H1 (cell line): ENCODE measurements around the gene GRIA4. TPM values are rescaled to one million over a fixed set of nuclear protein-coding genes. Genes with fewer than 3 reads are reported as not detected.

Source experiments
- CTCF ChIA-PET: fragments of 300-600 bp; sonication (Branson Sonifier 250); formaldehyde crosslinking; loops from one replicate; lab custom pipeline; 2021; ENCODE audit not compliant: partially characterized antibody; lab: Charles Lee
- POLR2A ChIA-PET: fragments of 300-600 bp; sonication (Branson Sonifier 250); formaldehyde crosslinking; loops from one replicate; lab custom pipeline; 2021; ENCODE audit warnings: inconsistent platforms; ENCODE audit not compliant: partially characterized antibody; lab: Charles Lee
- DNase-seq, 2 experiments: peaks; one replicate each; pipeline versions ENCODE4 v3.0.0 to v3.0.0-alpha.2; 2010 to 2022; ENCODE audit warnings: low spot score in 2 of 2, low read depth in 1 of 2, mixed read lengths in 1 of 2
- FAIRE-seq: peaks from 2 replicates; lab custom pipeline; 2011; peaks lifted over from hg19 to GRCh38; lab: Jason Lieb, UNC
- H2AFZ ChIP-seq: 2 replicates; pipeline ENCODE4 v1.8.1; 2012; ENCODE audit warnings: low read length, inconsistent platforms
- H2AK5ac ChIP-seq: 2 replicates; pipeline ENCODE4 v1.6.1; 2013; ENCODE audit warnings: low read depth, low read length
- H2BK120ac ChIP-seq: replicated peaks from 2 replicates; pipeline ENCODE3; 2013; ENCODE audit warnings: low read depth, low read length, inconsistent platforms
- H2BK12ac ChIP-seq: 2 replicates; pipeline ENCODE4 v1.6.1; 2013; ENCODE audit warnings: low read depth, low read length
- H2BK15ac ChIP-seq: 2 replicates; pipeline ENCODE4 v1.6.1; 2013; ENCODE audit warnings: low read length
- H2BK20ac ChIP-seq: 2 replicates; pipeline ENCODE4 v1.6.1; 2013; ENCODE audit warnings: low read length
- H2BK5ac ChIP-seq: 2 replicates; pipeline ENCODE4 v1.6.1; 2013; ENCODE audit warnings: low read depth, low read length
- H3K14ac ChIP-seq: 2 replicates; pipeline ENCODE4 v1.6.1; 2013; ENCODE audit warnings: inconsistent platforms; ENCODE audit not compliant: insufficient read length
- H3K18ac ChIP-seq: 2 replicates; pipeline ENCODE4 v1.6.1; 2013; ENCODE audit warnings: low read length; ENCODE audit errors: extremely low read depth
- H3K23ac ChIP-seq: 2 replicates; pipeline ENCODE4 v1.6.1; 2013; ENCODE audit warnings: inconsistent platforms; ENCODE audit not compliant: insufficient read length
- H3K23me2 ChIP-seq: 2 replicates; pipeline ENCODE4 v1.6.1; 2013; ENCODE audit warnings: low read depth, low read length
- H3K27ac ChIP-seq: 2 replicates; pipeline ENCODE4 v1.6.1; 2011; ENCODE audit warnings: low read depth, low read length, inconsistent platforms
- H3K27me3 ChIP-seq, 4 experiments: replicated peaks in 1 of 4; 1 replicate in 1 of 4; 2 replicates in 3 of 4; pipeline versions ENCODE4 v1.6.1 to v1.8.1; 2011 to 2013; ENCODE audit warnings: low read length in 3 of 4, mild to moderate bottlenecking in 3 of 4, inconsistent platforms in 2 of 4, mixed read lengths in 2 of 4, moderate library complexity in 1 of 4; ENCODE audit not compliant: control insufficient read depth in 3 of 4, insufficient read depth in 3 of 4; ENCODE audit errors: extremely low read depth in 1 of 4
- H3K36me3 ChIP-seq, 4 experiments: 2 replicates each; pipeline versions ENCODE4 v1.6.1 to v1.8.1; 2011 to 2013; ENCODE audit warnings: mild to moderate bottlenecking in 4 of 4, low read length in 3 of 4, moderate library complexity in 2 of 4, control low read depth in 1 of 4, inconsistent platforms in 1 of 4; ENCODE audit not compliant: insufficient read depth in 4 of 4, control insufficient read depth in 2 of 4
- H3K4ac ChIP-seq: replicated peaks from 2 replicates; pipeline ENCODE3; 2013; ENCODE audit warnings: low read length, low read depth, mixed read lengths, inconsistent platforms; ENCODE audit not compliant: insufficient read length
- H3K4me1 ChIP-seq, 4 experiments: replicated peaks in 1 of 4; 1 replicate in 1 of 4; 2 replicates in 3 of 4; pipeline versions ENCODE4 v1.6.1 to v1.8.1; 2011 to 2013; ENCODE audit warnings: low read length in 3 of 4, inconsistent platforms in 2 of 4, mixed read lengths in 1 of 4; ENCODE audit not compliant: insufficient read depth in 4 of 4, control insufficient read depth in 3 of 4
- H3K4me2 ChIP-seq, 2 experiments: 2 replicates each; pipeline versions ENCODE4 v1.6.1 to v1.8.1; 2011 to 2013; ENCODE audit warnings: low read depth in 2 of 2, low read length in 2 of 2, control low read depth in 1 of 2, inconsistent platforms in 1 of 2, mild to moderate bottlenecking in 1 of 2; ENCODE audit not compliant: insufficient read depth in 1 of 2
- H3K4me3 ChIP-seq, 4 experiments: fragments of 200-600, 300-600 bp in 1 of 4; sonication (generic), shearing (Covaris generic), sonication (Bioruptor Twin) in 1 of 4; 2 replicates each; pipeline versions ENCODE4 v1.5.1 to v1.8.1; 2011 to 2016; ENCODE audit warnings: low read length in 4 of 4, low read depth in 3 of 4, control low read depth in 2 of 4, inconsistent platforms in 2 of 4, mild to moderate bottlenecking in 2 of 4, mixed read lengths in 1 of 4, moderate library complexity in 1 of 4; ENCODE audit not compliant: insufficient read depth in 2 of 4; ENCODE audit errors: extremely low read depth in 1 of 4
- H3K56ac ChIP-seq: replicated peaks from 2 replicates; pipeline ENCODE3; 2013; ENCODE audit warnings: low read depth, mild to moderate bottlenecking, mixed read lengths, low read length, inconsistent platforms; ENCODE audit not compliant: insufficient read length
- H3K79me1 ChIP-seq: 2 replicates; pipeline ENCODE4 v1.6.1; 2013; ENCODE audit warnings: low read depth, low read length, control low read depth
- H3K79me2 ChIP-seq, 2 experiments: 2 replicates each; pipeline versions ENCODE4 v1.6.1 to v1.8.1; 2012 to 2013; ENCODE audit warnings: low read length in 2 of 2, mild to moderate bottlenecking in 2 of 2, inconsistent platforms in 1 of 2; ENCODE audit not compliant: insufficient read depth in 2 of 2, control insufficient read depth in 1 of 2
- H3K9ac ChIP-seq, 4 experiments: replicated peaks in 1 of 4; 1 replicate in 1 of 4; 2 replicates in 3 of 4; pipeline versions ENCODE4 v1.6.1 to v1.8.1; 2011 to 2013; ENCODE audit warnings: low read depth in 3 of 4, low read length in 3 of 4, control low read depth in 2 of 4, mild to moderate bottlenecking in 2 of 4, moderate library complexity in 2 of 4, inconsistent platforms in 1 of 4; ENCODE audit errors: extremely low read depth in 1 of 4
- H3K9me3 ChIP-seq, 2 experiments: 2 replicates each; pipeline versions ENCODE4 v1.6.1 to v1.8.1; 2012 to 2013; ENCODE audit warnings: mild to moderate bottlenecking in 2 of 2, moderate library complexity in 2 of 2, control low read depth in 1 of 2, inconsistent platforms in 1 of 2, low read depth in 1 of 2, low read length in 1 of 2, mixed read lengths in 1 of 2; ENCODE audit not compliant: insufficient read depth in 2 of 2
- H4K20me1 ChIP-seq, 2 experiments: replicated peaks in 1 of 2; 2 replicates each; pipeline versions ENCODE3 to v1.8.1; 2011 to 2013; ENCODE audit warnings: inconsistent platforms in 2 of 2, low read length in 2 of 2, mild to moderate bottlenecking in 1 of 2; ENCODE audit not compliant: insufficient read depth in 2 of 2, control insufficient read depth in 1 of 2
- H4K5ac ChIP-seq: 2 replicates; pipeline ENCODE4 v1.6.1; 2013; ENCODE audit warnings: low read length, low read depth, mixed read lengths, inconsistent platforms; ENCODE audit not compliant: insufficient read length
- H4K8ac ChIP-seq: 2 replicates; pipeline ENCODE4 v1.8.0; 2013; ENCODE audit warnings: mild to moderate bottlenecking, moderate library complexity, low read length, inconsistent platforms; ENCODE audit not compliant: insufficient read depth; ENCODE audit errors: extremely low read depth
- H4K91ac ChIP-seq: replicated peaks from 2 replicates; pipeline ENCODE3; 2013; ENCODE audit warnings: low read length, mixed read lengths, inconsistent platforms; ENCODE audit not compliant: insufficient read length
- BACH1 ChIP-seq: IDR thresholded peaks from 2 replicates; pipeline ENCODE4 v1.6.1; 2012; ENCODE audit warnings: low read length, improper control_type of control experiment
- CHD1 ChIP-seq: IDR thresholded peaks from 2 replicates; pipeline ENCODE4 v1.6.1; 2012; ENCODE audit warnings: low read depth, low read length, improper control_type of control experiment
- CHD2 ChIP-seq: IDR thresholded peaks from 2 replicates; pipeline ENCODE4 v1.6.1; 2012; ENCODE audit warnings: low read length, improper control_type of control experiment
- CREB1 ChIP-seq: IDR thresholded peaks from 2 replicates; pipeline ENCODE4 v1.6.1; 2012; ENCODE audit warnings: inconsistent platforms
- GABPA ChIP-seq: IDR thresholded peaks from 2 replicates; pipeline ENCODE4 v1.6.1; 2011; ENCODE audit warnings: mild to moderate bottlenecking, low read length, moderate library complexity, borderline replicate concordance; ENCODE audit not compliant: insufficient read depth
- NRF1 ChIP-seq: IDR thresholded peaks from 2 replicates; pipeline ENCODE4 v1.6.1; 2011; ENCODE audit warnings: mild to moderate bottlenecking, low read depth, low read length, improper control_type of control experiment
- RAD21 ChIP-seq, 2 experiments: IDR thresholded peaks in 1 of 2; conservative IDR thresholded peaks in 1 of 2; 2 replicates each; pipeline ENCODE4 v1.6.1; 2011; ENCODE audit warnings: low read depth in 2 of 2, low read length in 2 of 2, improper control_type of control experiment in 1 of 2, inconsistent platforms in 1 of 2, mild to moderate bottlenecking in 1 of 2, moderate library complexity in 1 of 2
- SP1 ChIP-seq: IDR thresholded peaks from 2 replicates; pipeline ENCODE4 v1.6.1; 2011; ENCODE audit warnings: low read depth, low read length
- WGBS, 2 experiments: shearing (Covaris generic) in 1 of 2; methylation state at CpG; one replicate each; pipeline versions ENCODE4 v1.1.6 to v1.1.7; 2013 to 2015; ENCODE audit warnings: low lambda C conversion rate in 2 of 2, mixed read lengths in 2 of 2, inconsistent platforms in 1 of 2, low coverage in 1 of 2, missing lambda C conversion rate in 1 of 2; ENCODE audit not compliant: insufficient replicate concordance in 2 of 2, insufficient coverage in 1 of 2, insufficient read length in 1 of 2; ENCODE audit errors: extremely low coverage in 1 of 2, missing lambda C conversion rate in 1 of 2; 5-methylcytosine and 5-hydroxymethylcytosine counted together
- polyA plus RNA-seq, 7 experiments: library from polyadenylated mRNA; depleted of rRNA in 3 of 7; stranded (reverse) in 5 of 7; unstranded in 2 of 7; fragments of >200 nt in 5 of 7; fragments of 200-250 nt in 2 of 7; gene quantifications; 1 replicate in 5 of 7; 2 replicates in 1 of 7; 4 replicates in 1 of 7; pipeline versions ENCODE4 v1.2.1 to v1.2.3, GENCODE V29; 2011 to 2013; ENCODE audit warnings: missing spikeins in 2 of 7, mixed read lengths in 2 of 7
- total RNA-seq: library from RNA; stranded (reverse); fragmentation: NEBNext Ultra II Directional; extraction: Animal tissue kit (Norgen Biotek cat#: 25700); gene quantifications from 2 replicates; pipeline ENCODE4 v1.2.1, GENCODE V29; 2021
- TF ChIP-seq, protein P1 (sequence below): IDR thresholded peaks from 2 replicates; pipeline ENCODE4 v1.6.1; 2012; ENCODE audit warnings: inconsistent platforms

Gene GRIA4
- total and polyA plus RNA-seq, 2 of the 8 experiments (the other 6 are each of a cell fraction or from before 2014, with no cell fraction given) = 12.5 to 21.8 TPM

DNA sequence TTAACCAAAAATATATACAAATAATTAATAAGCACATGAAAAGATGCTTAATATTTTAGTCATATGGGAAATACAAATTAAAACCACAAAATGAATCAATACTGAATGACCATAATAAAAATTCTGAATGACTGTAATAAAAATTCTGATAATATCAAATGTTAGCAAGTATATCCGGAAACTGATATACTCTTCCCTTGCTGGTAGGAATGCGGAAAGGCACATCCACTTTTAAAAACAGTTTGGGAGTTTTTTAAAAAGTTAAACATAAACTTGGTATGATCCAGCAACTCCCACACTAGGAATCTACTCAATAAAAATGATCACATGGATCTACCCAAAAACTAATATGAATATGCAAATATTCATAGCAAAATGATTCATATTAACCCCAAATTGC, 30.8 kb upstream of the GRIA4 start:
- Histone ChIP-seq H3K23me2 (no peaks in the 10 kb centered on the region), H2BK5ac (no peak overlapping the region), H2BK15ac (no peak overlapping the region), H4K5ac (no peak overlapping the region), H3K56ac (no peak overlapping the region), H3K27ac (no peak overlapping the region), H3K27me3 (no peaks in the 10 kb centered on the region), H3K14ac (no peak overlapping the region), H2BK20ac (no peak overlapping the region), H3K23ac (no peak overlapping the region), H3K9me3 (no peaks in the 10 kb centered on the region), H3K79me1 (no peaks in the 10 kb centered on the region), H3K79me2 (no peaks in the 10 kb centered on the region), H3K4me1 (no peaks in the 10 kb centered on the region), H4K8ac (no peak overlapping the region), H2BK12ac (no peak overlapping the region), H2BK120ac (no peak overlapping the region), H3K4ac (no peak overlapping the region), H4K91ac (no peak overlapping the region), H3K4me3 (no peak overlapping the region), H2AK5ac (no peak overlapping the region), H2AFZ (no peak overlapping the region), H4K20me1 (no peaks in the 10 kb centered on the region), H3K18ac (no peak overlapping the region), H3K9ac (no peak overlapping the region), H3K4me2 (no peak overlapping the region), H3K36me3 (no peaks in the 10 kb centered on the region)
- DNase-seq (no peak), FAIRE-seq (no peak)
- ChIA-PET CTCF (interaction anchor here (1.0 kb wide), 1 partner anchor 498 kb away, joined by 3 read pairs; no protein-coding TSS in a partner anchor), POLR2A (no interaction called here)
- WGBS, 2 experiments = 91% methylated on average over 2 of the region's 2 CpGs; no CpG with 5 or more reads in 1 of the 2 experiments
- TF ChIP-seq CHD2 (no peak), CHD1 (no peak), RAD21 (IDR thresholded peaks at IDR 0.05 in 1 of 2, conservative IDR thresholded peaks at IDR 0.05 in 1 of 2; ENCODE audit: low read depth in 2 of 2, low read length in 2 of 2) (no peak), NRF1 (no peak), SP1 (no peak), GABPA (no peak), BACH1 (no peak), CREB1 (no peak)
- TF ChIP-seq, protein P1, sequence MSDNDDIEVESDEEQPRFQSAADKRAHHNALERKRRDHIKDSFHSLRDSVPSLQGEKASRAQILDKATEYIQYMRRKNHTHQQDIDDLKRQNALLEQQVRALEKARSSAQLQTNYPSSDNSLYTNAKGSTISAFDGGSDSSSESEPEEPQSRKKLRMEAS = no peak
